Left renal cortex interstitium (tissue), 4 donors: ENCODE data around the gene PFKL. TPM values are rescaled to one million over a fixed set of nuclear protein-coding genes. Genes with fewer than 3 reads are reported as not detected.
"Not testable (repeated sequence)": the region's sequence is repeated elsewhere in the genome, so short reads cannot be mapped to it uniquely, and the experiment has no call there.

ENCODE experiments used
- DNase-seq, 4 donors: peaks; one replicate each; pipeline ENCODE4 v3.0.0-alpha.2; 2013; ENCODE audit warnings: low read depth in 4 of 4, low spot score in 2 of 4, missing footprints in 1 of 4
- polyA plus RNA-seq, 4 donors: library from polyadenylated mRNA; unstranded; fragments of 120-200 nt; gene quantifications; one replicate each; pipeline ENCODE4 v1.2.1, GENCODE V29; 2013; ENCODE audit not compliant: insufficient read length in 4 of 4

The PFKL gene
- polyA plus RNA-seq, 4 donors = 104 to 178 (median 157) TPM

- DNase-seq = no peak
Observed at GRCh38 chr21:44273046-44273445, 26.8 kb upstream of the PFKL start.

DNA sequence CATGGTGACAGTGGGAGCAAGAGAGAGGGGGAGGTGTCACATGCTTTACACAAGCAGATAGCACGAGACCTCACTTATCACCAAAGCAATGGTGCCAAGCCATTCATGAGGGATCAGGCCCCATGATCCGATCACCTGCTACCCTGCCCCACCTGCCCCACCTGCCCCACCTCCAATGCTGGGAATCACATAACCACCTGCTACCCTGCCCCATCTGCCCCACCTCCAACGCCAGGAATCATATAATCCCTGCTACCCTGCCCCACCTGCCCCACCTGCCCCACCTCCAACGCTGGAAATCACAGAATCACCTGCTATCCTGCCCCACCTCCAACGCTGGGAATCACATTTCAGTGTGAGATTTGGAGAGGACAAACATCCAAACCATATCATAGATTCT is 24.8 kb upstream of the PFKL start:
- no peak for DNase-seq

GRCh38 chr21:44279354-44280260 is 20.2 kb upstream of the PFKL start:
- DNase-seq = no peak

- no peak for DNase-seq
Observed at GRCh38 chr21:44281801-44282200, 18.1 kb upstream of the PFKL start.

- no peak for DNase-seq
Observed at GRCh38 chr21:44282370-44282769, 17.5 kb upstream of the PFKL start.

DNA sequence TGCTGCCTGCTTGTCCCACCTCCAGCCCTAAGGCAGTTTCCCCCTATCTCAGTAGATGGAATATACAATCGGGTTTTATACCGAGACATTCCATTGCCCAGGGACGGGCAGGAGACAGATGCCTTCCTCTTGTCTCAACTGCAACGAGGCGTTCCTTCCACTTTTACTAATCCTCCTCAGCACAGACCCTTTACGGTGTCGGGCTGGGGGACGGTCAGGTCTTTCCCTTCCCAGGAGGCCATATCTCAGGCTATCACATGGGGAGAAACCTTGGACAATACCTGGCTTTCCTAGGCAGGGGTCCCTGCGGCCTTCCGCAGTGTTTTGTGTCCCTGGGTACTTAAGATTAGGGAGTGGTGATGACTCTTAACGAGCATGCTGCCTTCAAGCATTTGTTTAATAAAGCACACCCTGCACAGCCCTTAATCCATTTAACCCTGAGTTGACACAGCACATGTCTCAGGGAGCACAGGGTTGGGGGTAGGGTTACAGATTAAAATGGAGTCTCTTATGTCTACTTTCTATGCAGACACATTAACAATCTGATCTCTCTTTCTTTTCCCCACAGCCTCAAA is 16.6 kb upstream of the PFKL start:
- DNase-seq = not testable (repeated sequence)

DNA sequence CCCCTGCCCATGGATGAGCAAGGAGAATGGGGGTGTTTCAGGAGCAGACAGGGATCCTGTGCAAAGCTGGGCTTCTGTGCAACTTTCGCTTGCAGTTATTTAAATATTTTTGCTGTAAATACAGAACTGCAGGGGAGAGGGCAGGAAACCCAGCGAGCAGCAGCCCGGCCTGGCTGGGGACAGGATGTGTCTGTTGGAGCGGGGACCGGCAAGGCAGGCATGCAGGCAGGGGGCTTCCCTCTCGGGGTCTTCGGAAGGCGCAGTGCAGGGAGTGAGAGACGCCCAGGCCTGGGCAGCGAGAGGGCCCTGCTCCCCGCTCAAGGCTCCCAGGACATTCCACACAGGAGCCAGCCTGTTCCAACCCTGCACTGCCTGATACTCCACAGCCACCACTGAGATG is 15.9 kb upstream of the PFKL start:
- DNase-seq = no peak

GRCh38 chr21:44285138-44285992 is 14.5 kb upstream of the PFKL start, which contains the start of gene AIRE:
Gene AIRE, plus strand, starts transcription at chr21:44285876. Its CDS starts 131 bp downstream, at chr21:44286007.
- DNase-seq = no peak

DNA sequence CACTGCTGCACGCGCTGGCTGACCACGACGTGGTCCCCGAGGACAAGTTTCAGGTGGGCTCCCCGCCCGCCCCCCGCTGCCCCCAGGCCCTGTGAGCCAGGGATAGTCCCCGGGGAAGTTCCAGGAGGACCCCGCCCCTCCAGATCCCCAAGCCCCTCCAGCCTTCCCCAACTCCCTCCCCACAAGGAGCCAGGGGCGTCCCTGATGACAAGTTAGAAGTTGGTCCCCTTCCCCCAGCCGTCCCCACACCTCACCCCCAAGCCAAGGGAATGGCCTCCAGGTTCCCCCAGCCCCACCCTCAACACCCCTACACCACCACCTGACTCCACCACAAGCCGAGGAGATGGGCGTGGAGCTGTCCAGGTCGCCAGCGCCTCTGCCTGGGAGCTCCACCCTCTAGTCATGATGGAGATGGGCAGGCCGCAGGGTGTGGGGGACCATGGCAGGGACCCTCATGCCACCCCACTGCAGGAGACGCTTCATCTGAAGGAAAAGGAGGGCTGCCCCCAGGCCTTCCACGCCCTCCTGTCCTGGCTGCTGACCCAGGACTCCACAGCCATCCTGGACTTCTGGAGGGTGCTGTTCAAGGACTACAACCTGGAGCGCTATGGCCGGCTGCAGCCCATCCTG is 13.7 kb upstream of the PFKL start:
- no peak for DNase-seq

DNA sequence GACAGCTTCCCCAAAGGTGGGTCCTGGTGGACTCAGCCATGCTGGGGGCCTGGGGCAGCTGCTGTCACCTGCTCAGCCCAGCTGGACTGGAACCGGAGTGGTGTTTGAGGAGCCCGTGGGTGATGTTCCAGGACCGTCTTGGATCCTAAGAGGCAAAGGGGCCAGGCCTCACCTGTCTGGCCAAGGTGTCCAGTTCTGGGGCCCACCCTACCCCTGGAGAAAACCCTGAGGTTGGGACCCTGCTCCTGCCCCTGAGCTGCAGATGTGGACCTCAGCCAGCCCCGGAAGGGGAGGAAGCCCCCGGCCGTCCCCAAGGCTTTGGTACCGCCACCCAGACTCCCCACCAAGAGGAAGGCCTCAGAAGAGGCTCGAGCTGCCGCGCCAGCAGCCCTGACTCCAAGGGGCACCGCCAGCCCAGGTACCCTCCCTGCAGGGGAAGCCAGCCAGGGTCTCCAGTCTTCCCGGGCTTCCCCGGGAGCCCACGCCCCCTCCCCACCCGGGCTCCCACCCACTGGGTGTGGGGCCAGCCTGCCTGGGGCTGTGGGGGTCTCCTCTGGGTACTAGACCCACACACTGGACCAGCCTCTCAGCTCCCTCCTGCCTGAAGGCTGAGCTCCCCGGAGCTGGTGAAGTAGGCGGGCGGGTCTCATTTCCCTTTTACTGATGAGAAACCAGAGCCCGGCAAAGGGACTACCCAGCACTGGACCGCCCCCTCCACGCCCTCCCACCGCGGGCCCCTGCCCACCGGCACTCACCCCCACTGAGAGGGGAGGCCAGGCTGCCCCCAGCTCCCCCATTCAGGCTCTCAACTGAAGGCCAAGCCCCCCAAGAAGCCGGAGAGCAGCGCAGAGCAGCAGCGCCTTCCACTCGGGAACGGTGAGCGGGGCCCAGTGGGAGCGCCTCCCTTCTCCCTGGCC is 12.9 kb upstream of the PFKL start:
- DNase-seq = no peak

GRCh38 chr21:44288251-44289110 is 11.4 kb upstream of the PFKL start:
- no peak for DNase-seq

GRCh38 chr21:44289381-44290010 is 10.4 kb upstream of the PFKL start:
- no peak for DNase-seq

DNA sequence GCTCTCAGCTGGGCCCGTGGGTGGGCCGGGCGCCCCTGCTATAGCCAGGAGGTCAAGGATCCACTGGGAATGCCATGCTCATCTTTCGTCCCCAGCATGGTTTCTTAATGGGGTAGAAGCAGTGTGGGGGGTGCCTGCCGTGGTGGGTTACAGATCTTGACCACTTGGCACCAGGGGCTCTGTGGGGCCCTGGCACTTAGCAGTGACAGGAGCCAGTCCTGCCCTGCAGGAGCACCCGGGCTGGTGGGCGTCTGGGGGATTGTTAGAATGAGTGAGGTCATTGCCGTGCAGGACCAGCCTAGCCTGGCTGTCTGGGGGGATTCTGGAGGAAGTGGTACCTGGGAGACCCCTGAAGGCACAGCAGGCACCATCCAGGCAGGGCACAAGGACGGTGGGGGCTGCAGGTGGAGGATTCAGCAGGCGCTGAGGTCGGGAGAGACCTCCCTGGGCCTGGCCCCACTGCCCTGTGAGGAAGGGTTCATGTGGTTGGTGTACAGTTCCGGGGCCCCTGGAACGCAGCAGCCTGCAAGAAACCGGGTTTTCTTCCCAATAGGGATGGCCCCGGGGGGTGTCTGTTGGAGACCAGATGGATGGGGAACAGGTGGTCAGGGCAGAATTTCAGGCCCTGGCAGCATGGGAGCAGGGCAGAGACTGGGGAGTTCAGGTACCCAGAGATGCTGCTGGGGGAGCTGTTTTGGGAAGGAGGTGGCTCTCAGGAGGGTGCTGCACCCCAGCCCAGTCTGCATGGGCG is 9.4 kb upstream of the PFKL start:
- no peak for DNase-seq

DNA sequence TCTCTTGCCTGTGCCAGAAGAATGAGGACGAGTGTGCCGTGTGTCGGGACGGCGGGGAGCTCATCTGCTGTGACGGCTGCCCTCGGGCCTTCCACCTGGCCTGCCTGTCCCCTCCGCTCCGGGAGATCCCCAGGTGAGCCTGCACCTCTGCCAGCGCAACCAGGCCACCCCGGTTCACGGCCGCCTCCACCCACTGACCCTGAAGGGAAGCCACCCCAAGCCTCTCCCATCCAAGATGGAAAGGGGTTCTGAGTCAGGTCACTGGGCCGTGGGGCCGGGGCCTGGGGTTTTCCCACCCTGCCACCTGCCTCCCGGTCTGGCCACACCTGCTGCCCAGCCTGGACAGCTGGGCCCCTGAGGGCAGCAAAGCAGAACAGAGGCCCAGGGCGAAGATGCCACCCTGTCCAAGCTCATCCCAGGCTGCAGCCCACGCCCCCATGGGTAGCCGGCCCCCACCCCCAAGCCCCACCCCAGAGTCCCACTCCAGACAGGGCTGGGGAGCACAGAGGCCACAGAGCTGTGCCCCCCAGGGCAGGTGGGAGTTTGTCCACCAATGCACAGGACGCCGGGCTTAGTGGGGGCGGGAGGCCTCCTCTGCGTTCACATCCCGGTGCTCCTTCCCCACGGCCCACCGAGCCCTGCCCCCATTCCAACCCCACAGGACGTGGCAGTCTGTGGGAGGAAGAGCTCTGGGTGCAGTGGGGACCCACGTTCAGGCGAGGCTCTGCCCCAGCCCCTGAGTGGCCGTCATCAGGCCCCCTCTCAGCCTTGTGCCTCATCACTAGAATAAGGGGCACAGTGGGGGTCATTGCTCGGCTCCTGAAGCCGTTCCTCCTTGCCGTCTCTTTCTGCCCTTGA is 8.5 kb upstream of the PFKL start:
- DNase-seq = no peak

- no peak for DNase-seq
Observed at GRCh38 chr21:44291936-44292811, 7.7 kb upstream of the PFKL start.

- DNase-seq = no peak
Observed at GRCh38 chr21:44292812-44293195, 7.0 kb upstream of the PFKL start.
